ENCODE measurements around the gene RRP9.
"Not testable (repeated sequence)": the region's sequence is repeated elsewhere in the genome, so short reads cannot be mapped to it uniquely, and the experiment has no call there.

RRP9 gene

DNA sequence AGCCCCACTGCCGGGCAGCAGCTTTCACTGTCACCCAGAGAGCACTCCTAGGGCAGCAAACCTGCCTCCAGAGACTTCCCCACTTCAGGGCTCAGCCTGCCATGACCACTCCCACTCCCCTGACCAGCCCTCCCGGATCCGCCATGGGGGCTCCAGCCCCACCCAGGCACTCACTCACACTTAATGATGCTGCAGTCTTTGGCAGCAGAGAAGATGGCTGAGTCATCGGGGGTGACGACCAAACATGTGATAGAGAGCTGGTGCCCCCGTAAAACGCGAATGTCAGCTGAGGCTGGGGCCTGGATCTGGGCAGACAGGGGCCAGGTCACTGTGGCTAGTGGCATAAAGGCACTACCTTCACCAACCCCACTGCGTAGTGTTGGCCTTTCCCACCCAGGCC lies 4.7 kb downstream of the RRP9 start:
- DNase-seq: no peak

DNA sequence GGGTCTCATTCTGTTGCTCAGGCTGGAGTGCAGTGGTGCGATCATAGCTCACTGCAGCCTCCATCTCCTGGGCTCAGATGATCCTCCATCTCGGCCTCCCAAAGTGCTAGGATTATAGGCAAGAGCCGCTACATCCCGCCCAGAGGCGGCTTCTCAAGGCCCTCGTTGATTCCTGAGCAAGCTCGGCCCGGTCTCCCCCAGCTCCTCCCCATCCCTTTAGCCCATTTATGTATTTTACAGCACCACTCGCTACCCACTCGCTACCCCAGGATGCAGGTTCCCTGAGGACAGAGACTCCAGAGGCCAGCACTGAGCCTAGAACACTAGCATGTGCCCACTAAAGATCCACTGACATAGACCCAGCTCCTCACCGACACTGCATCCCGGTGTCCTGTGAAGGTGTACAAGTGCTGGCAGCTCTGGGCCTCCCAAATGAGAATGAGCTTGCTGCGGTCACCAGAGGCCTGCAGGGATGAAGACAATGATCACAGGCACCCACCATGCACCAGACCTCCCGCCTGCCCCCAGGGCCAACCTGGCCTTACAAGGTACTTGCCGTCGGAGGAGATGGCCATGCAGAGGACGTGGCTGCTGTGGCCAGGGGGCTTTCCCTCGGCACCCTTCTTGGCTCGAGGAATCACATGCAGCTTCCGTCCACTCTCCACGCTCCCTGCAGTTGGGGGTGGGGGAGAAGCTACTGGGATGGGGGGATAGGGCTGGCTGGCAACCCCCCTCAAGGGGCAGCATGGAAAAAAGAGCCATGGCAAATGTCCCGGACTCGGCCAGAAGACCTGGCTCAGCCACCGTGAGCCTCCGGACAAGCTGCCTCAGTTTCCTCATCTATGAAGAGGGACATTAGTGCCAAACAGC lies 5.6 kb downstream of the RRP9 start:
- DNase-seq: no peak

GRCh38 chr3:51934991-51935885 lies 6.5 kb downstream of the RRP9 start:
- no peak for DNase-seq

DNA sequence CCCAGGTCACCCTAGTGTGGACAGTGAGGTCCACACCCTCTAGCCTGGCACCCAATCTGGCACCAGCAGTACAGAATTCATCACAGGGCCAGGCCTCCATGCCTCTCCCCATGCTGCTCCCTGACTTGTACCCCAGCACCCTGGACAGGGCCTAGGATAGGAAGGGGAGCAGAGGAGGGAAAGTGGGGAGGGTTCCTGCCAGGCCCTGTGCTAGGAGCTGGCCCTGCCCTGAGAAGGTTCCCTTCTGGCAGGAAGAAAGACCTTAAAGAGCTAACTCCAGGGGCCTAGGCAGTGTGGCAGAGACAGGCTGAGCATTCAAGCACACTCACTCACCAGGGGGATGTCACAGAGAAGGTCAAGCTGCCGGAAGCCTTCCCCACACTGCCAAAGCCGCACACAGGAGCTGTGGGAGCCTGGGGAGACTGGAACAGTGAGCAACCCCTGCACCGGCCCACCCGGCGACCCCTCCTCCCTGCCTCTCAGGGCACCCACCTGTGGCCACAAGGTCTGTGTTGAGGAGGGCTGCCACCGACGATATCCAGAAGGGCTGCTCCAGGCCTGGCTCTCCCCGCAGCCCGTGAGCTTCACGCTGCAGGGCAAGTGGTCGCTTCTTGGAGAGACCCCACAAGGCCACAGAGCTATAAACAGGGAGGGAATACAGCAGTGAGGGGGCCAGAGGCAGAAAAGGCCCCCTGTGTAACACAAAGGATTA lies 7.4 kb downstream of the RRP9 start:
- no peak for DNase-seq

DNA sequence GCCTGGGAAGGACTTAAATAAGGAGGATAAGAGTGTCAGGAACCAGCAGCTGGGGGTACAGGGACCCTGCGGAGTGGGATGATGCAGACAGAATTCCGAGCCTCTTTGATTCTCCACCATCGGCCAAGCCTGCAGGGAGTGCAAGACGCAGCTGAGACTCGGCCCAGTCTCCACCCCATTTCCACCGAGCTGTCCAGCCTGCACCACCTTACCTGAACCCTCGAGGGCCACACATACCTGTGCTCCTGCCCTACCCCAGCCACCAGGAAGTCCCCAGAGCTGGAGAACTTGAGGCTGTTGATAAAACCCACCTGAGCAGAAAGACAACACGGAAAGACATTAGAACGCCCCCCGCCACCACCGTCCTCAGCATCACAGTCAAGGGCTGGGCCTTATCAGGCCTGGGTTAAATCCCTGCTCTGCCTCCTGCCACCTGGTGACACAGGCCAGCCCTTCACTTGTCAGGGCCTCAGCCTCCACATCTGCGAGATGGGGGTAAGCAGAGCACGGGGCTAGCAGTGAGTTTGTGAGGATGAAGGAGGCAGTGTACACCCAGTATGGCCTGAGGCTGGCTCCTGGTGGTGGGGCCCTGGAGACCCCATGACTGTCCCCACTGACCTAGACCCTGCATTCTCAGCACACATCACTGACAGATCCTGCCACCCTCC lies 8.1 kb downstream of the RRP9 start:
- DNase-seq: no peak

DNA sequence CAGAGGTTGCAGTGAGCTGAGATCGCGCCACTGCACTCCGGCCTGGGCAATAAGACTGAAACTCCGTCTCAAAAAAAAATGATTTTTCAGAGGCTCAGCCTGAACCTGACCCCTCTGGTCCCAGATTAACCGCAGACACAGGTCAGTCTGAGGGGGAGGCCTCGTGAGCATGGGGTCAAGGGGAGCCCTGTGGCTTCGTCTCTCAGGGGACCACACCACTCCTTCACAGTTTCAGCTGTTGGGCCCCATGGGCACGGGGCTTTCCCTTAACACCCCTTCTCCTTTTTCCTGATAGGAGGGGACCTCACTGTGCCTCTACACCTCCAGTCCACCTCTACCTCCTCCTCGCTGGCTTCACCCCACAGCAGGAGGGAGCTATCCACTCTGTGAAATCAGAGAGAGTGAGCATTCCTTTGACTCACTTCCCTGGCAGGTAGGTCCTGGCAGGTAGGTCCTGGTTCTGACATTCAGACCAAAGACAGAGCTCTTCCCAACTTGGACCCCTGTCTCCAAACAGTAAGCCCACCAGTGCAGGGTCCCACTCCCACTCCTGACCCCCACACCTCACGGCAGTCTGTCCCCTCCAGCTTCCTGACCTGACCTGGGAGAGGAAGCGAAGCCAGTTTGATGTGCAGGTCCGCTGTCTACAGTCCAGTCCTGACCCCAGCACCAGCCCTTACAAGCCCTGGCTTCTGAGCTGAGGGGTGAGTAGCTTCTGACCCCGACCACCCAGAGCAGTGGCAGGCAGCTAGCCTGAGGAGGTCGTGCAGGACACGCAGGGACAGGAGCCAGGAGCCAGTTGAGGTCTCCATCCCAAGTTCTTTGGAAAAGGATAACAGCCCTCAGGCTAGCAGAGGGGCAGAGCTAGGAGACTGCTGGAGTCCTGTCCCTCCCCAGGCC lies 9.0 kb downstream of the RRP9 start:
- no peak for DNase-seq

- DNase-seq: no peak
These were observed 9.9 kb downstream of the RRP9 start for GRCh38 chr3:51931756-51932155.

DNA sequence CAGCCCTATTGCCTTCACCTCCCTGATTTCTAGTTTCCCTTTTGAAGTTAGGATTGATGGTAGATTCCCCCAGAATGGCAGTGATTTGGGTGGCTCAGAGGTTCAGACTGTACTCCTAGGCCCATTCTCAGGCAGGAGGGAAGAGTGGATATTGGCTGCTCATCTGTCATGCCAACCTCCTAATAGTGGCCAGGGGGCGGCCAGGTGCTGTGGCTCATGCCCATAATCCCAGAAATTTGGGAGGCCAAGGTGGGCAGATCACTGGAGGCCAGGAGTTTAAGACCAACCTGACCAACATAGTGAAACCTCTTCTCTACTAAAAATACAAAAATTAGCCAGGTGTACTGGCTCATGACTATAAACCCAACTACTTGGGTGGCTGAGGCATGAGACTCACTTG lies 11.3 kb downstream of the RRP9 start:
- DNase-seq: no peak

GRCh38 chr3:51929420-51930003 lies 12.2 kb downstream of the RRP9 start:
- DNase-seq: no peak

DNA sequence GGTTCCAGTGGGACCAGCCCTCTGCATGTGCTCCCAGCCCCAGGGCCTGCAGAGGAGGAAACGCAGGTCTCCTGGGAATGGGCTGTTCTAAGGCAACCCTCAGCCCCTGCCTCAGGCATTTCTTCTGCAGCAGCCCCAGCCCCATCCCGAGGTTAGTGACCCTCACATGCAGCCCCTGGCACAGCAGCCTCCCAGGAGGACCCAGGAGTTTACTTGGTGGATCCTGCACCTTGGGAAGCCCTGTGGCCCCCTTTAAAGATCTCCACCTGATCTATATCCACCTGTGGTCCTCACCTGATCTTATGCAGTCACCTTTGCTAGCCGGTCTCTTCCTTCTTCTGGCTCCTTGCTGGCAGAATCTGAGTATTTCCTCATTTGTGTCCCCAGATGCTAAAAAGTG lies 12.7 kb downstream of the RRP9 start:
- not testable (repeated sequence) for DNase-seq

DNA sequence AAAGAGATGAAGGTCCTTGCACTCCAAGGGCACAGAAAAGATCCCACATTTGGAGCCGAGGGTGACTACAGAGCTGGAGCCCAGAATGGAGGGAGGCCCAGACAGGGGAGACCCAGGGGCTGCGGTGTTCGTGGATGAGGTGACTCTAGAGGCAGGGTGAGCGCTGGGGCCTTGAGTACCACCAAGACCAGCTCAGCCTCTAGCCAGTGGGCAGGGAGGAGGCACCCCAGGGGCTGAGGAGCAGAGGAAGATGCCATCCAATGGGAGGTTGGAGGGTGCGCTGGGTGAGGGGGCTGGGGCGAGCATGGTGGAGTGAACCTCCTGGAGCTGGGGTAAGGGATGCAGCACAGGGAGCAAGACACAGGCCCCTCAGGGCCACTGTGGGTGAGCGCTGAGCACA lies 13.3 kb downstream of the RRP9 start:
- no peak for DNase-seq

- no peak for DNase-seq
These were observed 14.4 kb downstream of the RRP9 start for GRCh38 chr3:51927061-51927977.

DNA sequence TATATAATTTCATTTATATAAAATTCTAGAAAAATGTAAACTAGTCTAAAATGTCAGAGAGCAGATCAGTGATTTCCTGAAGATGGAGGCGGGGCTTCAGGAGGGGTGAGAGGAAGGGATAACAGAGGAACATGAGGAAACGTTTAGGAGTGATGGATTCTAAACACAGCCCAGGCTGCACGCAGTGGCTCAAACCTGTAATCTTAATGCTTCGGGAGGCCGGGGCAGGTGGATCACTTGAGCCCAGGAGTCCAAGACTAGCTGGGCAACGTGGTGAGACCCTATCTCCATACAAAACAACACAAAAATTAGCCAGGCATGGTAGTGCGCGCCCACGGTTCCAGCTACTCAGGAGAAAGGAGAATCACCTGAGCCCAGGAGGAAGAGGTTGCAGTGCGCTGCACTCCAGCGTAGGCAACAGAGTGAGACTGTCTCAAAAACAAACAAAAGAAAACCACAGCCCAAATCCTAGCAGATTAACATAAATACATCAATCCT lies 20.6 kb downstream of the RRP9 start:
- DNase-seq: no peak

DNA sequence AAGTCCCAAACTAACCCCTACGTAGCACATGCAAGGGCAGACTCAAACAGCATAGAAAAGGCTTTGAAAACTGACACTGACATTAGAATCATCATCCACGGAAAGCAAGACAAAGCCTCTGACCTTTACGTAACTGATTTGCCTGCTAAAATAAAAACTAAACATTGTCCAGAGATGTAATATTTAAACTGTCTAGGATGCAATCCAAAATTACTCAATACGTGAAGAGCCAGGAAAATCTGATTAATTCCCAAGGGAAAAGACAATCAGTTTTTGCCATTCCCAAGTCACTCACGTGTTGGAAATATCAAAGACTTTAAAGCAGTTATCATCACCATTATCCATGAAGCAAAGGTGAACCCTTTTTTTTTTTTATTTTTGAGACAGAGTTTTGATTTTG lies 25.3 kb downstream of the RRP9 start:
- DNase-seq: no peak

DNA sequence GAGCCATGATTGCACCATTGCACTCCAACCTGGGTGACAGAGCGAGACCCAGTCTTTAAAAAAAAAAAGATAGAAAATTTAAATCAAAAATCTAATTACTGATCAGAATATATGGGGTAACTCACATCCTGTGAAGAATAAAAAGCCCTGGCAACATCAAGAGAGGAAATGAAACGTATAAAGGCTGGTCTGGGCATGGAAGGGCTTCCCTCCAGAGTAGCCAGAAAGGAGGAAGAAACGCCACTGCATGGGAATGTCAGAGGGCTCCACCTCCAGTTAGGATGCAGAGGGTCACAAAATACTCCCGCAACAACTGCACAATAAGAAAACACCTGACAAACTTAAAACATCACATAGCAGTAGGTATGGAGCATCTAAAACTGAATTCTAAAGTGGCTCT lies 33.7 kb downstream of the RRP9 start:
- no peak for DNase-seq

GRCh38 chr3:51904034-51904823 lies 37.5 kb downstream of the RRP9 start:
- DNase-seq: no peak

GRCh38 chr3:51902361-51902760 lies 39.3 kb downstream of the RRP9 start:
- not testable (repeated sequence) for DNase-seq

GRCh38 chr3:51900043-51900442 lies 41.7 kb downstream of the RRP9 start:
- not testable (repeated sequence) for DNase-seq

- DNase-seq: no peak
These were observed 44.3 kb downstream of the RRP9 start for GRCh38 chr3:51897391-51897790.
